Liver (tissue), 9 donors: ENCODE data around the gene EPX. TPM values are rescaled to one million over a fixed set of nuclear protein-coding genes. Genes with fewer than 3 reads are reported as not detected.

Experiments
- DNase-seq: peaks from one replicate; pipeline ENCODE4 v3.0.0-alpha.2; 2017; ENCODE audit warnings: low spot score
- H3K27ac ChIP-seq, 2 donors: one replicate each; pipeline ENCODE4 v1.7.0; 2013; ENCODE audit warnings: inconsistent platforms in 2 of 2, low read length in 2 of 2, control low read depth in 1 of 2, low read depth in 1 of 2, mild to moderate bottlenecking in 1 of 2
- H3K27me3 ChIP-seq, 4 donors: one replicate each; pipeline versions ENCODE4 v1.6.1 to v1.7.0; 2013; ENCODE audit warnings: low read length in 3 of 4, inconsistent platforms in 1 of 4, mild to moderate bottlenecking in 1 of 4, moderate library complexity in 1 of 4; ENCODE audit not compliant: control insufficient read depth in 4 of 4, insufficient read depth in 4 of 4
- H3K36me3 ChIP-seq, 4 donors: one replicate each; pipeline versions ENCODE4 v1.6.1 to v1.7.0; 2013; ENCODE audit warnings: low read length in 3 of 4, mild to moderate bottlenecking in 3 of 4, low read depth in 1 of 4, moderate library complexity in 1 of 4; ENCODE audit not compliant: control insufficient read depth in 4 of 4, insufficient read depth in 3 of 4
- H3K4me1 ChIP-seq, 4 donors: one replicate each; pipeline versions ENCODE4 v1.6.1 to v1.7.0; 2013; ENCODE audit warnings: low read length in 3 of 4, mild to moderate bottlenecking in 3 of 4, moderate library complexity in 1 of 4; ENCODE audit not compliant: control insufficient read depth in 4 of 4, insufficient read depth in 4 of 4
- H3K4me3 ChIP-seq, 3 donors: one replicate each; pipeline versions ENCODE4 v1.6.1 to v1.7.0; 2013; ENCODE audit warnings: low read length in 3 of 3, control low read depth in 1 of 3, low read depth in 1 of 3, mild to moderate bottlenecking in 1 of 3
- H3K9ac ChIP-seq, 2 donors: one replicate each; pipeline ENCODE4 v1.7.0; 2013; ENCODE audit warnings: low read length in 2 of 2, mild to moderate bottlenecking in 2 of 2, moderate library complexity in 2 of 2, control low read depth in 1 of 2, low read depth in 1 of 2
- H3K9me3 ChIP-seq, 4 donors: one replicate each; pipeline versions ENCODE4 v1.6.1 to v1.7.0; 2013; ENCODE audit warnings: low read length in 3 of 4; ENCODE audit not compliant: control insufficient read depth in 4 of 4
- EGR1 ChIP-seq, 2 donors: IDR thresholded peaks; 2 replicates each; pipeline ENCODE4 v1.6.1; 2016 to 2018; ENCODE audit warnings: antibody characterized with exemption in 2 of 2, low read depth in 2 of 2
- FOXA2 ChIP-seq: IDR thresholded peaks from 2 replicates; pipeline ENCODE4 v1.6.1; 2016; ENCODE audit warnings: antibody characterized with exemption
- GABPA ChIP-seq, 2 donors: IDR thresholded peaks in 1 of 2; conservative IDR thresholded peaks in 1 of 2; 2 replicates each; pipeline ENCODE4 v1.6.1; 2016; ENCODE audit warnings: antibody characterized with exemption in 2 of 2, mild to moderate bottlenecking in 1 of 2, moderate library complexity in 1 of 2
- HNF4A ChIP-seq, 2 donors: conservative IDR thresholded peaks; 2 replicates each; pipeline ENCODE4 v1.6.1; 2016; ENCODE audit warnings: antibody characterized with exemption in 2 of 2, mild to moderate bottlenecking in 2 of 2
- HNF4G ChIP-seq: IDR thresholded peaks from 2 replicates; pipeline ENCODE4 v1.6.1; 2016; ENCODE audit warnings: antibody characterized with exemption
- JUND ChIP-seq, 2 donors: IDR thresholded peaks; 2 replicates each; pipeline ENCODE4 v1.6.1; 2016; ENCODE audit warnings: antibody characterized with exemption in 2 of 2
- RAD21 ChIP-seq, 2 donors: IDR thresholded peaks; 2 replicates each; pipeline ENCODE4 v1.6.1; 2016; ENCODE audit warnings: antibody characterized with exemption in 2 of 2, mild to moderate bottlenecking in 2 of 2
- SP1 ChIP-seq: IDR thresholded peaks from 2 replicates; pipeline ENCODE4 v1.6.1; 2018; ENCODE audit warnings: antibody characterized with exemption, mild to moderate bottlenecking
- TAF1 ChIP-seq: conservative IDR thresholded peaks from 2 replicates; pipeline ENCODE4 v1.6.1; 2016; ENCODE audit warnings: antibody characterized with exemption, mild to moderate bottlenecking
- YY1 ChIP-seq: IDR thresholded peaks from 2 replicates; pipeline ENCODE4 v1.6.1; 2016; ENCODE audit warnings: antibody characterized with exemption, mild to moderate bottlenecking
- WGBS: extraction: QIAGEN DNeasy Blood & Tissue Kit; methylation state at CpG from one replicate; pipeline ENCODE4 v1.1.7; 2013; 5-methylcytosine and 5-hydroxymethylcytosine counted together
- polyA plus RNA-seq, 2 donors: library from polyadenylated mRNA; stranded (reverse) in 1 of 2; unstranded in 1 of 2; fragments of 200-250 nt in 1 of 2; fragments of >200 nt in 1 of 2; fragmentation: Nextera tagmentation in 1 of 2; extraction: Ambion mirVana in 1 of 2; gene quantifications; one replicate each; pipeline versions ENCODE4 v1.2.1 to v1.2.3, GENCODE V29; 2013 to 2015
- total RNA-seq, 2 donors: library from RNA; depleted of rRNA; stranded (reverse); fragments of >200 nt; gene quantifications; one replicate each; pipeline ENCODE4 v1.2.3, GENCODE V29; 2014
- TF ChIP-seq, protein P1 (sequence below): IDR thresholded peaks from 2 replicates; pipeline ENCODE4 v1.6.1; 2016; ENCODE audit warnings: antibody characterized with exemption
- TF ChIP-seq, protein P2 (sequence below): IDR thresholded peaks from 2 replicates; pipeline ENCODE4 v1.6.1; 2016; ENCODE audit warnings: antibody characterized with exemption
- TF ChIP-seq, protein P3 (sequence below): IDR thresholded peaks from 2 replicates; pipeline ENCODE4 v1.6.1; 2016; ENCODE audit warnings: antibody characterized with exemption
- TF ChIP-seq, protein P4 (sequence below): IDR thresholded peaks from 2 replicates; pipeline ENCODE4 v1.6.1; 2016; ENCODE audit warnings: antibody characterized with exemption, mild to moderate bottlenecking
- donor health status: healthy.
- donor health status: healthy.
- donor health status: healthy.
- donor health status: healthy.
- donor health status: healthy.

Gene EPX
- total and polyA plus RNA-seq, 4 donors: 0.09 to 10.0 TPM; not detected in 2

DNA sequence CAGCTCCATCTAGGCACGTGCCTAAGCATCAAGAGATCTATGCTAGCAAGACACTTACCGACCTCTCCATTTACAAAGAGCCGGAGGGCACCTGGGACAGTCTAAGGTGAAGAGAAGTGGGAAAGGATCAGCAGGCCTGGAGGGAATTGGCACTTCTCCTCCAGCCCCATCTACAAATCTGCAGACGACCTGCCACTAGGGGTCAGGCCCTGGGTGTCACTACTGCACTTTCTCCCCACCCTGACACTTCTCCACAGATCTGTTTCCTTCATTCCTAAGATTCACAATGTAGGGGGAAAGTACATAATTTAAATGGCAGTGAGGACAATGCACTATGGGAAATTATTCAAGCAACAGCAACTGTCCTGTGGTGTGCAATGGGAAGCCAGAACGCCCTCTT lies 18.4 kb downstream of the EPX start:
- H3K9ac ChIP-seq: no peak overlapping the region
- no peaks in the 10 kb centered on the region for H3K9me3 ChIP-seq
- H3K4me3 ChIP-seq: no peak overlapping the region
- TF ChIP-seq HNF4A (conservative IDR thresholded peaks at IDR 0.05) (no peak), HNF4G (no peak), YY1 (no peak), SP1 (no peak), GABPA (IDR thresholded peaks at IDR 0.05 in 1 of 2, conservative IDR thresholded peaks at IDR 0.05 in 1 of 2) (no peak), FOXA2 (no peak), RAD21 (IDR thresholded peaks at IDR 0.05) (no peak), TAF1 (no peak), JUND (IDR thresholded peaks at IDR 0.05) (no peak), EGR1 (IDR thresholded peaks at IDR 0.05; ENCODE audit: low read depth in 2 of 2) (no peak)
- TF ChIP-seq, protein P1, sequence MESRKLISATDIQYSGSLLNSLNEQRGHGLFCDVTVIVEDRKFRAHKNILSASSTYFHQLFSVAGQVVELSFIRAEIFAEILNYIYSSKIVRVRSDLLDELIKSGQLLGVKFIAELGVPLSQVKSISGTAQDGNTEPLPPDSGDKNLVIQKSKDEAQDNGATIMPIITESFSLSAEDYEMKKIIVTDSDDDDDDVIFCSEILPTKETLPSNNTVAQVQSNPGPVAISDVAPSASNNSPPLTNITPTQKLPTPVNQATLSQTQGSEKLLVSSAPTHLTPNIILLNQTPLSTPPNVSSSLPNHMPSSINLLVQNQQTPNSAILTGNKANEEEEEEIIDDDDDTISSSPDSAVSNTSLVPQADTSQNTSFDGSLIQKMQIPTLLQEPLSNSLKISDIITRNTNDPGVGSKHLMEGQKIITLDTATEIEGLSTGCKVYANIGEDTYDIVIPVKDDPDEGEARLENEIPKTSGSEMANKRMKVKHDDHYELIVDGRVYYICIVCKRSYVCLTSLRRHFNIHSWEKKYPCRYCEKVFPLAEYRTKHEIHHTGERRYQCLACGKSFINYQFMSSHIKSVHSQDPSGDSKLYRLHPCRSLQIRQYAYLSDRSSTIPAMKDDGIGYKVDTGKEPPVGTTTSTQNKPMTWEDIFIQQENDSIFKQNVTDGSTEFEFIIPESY: no peak
- TF ChIP-seq, protein P2, sequence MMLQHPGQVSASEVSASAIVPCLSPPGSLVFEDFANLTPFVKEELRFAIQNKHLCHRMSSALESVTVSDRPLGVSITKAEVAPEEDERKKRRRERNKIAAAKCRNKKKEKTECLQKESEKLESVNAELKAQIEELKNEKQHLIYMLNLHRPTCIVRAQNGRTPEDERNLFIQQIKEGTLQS: no peak
- TF ChIP-seq, protein P3, sequence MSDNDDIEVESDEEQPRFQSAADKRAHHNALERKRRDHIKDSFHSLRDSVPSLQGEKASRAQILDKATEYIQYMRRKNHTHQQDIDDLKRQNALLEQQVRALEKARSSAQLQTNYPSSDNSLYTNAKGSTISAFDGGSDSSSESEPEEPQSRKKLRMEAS: no peak
- TF ChIP-seq, protein P4, sequence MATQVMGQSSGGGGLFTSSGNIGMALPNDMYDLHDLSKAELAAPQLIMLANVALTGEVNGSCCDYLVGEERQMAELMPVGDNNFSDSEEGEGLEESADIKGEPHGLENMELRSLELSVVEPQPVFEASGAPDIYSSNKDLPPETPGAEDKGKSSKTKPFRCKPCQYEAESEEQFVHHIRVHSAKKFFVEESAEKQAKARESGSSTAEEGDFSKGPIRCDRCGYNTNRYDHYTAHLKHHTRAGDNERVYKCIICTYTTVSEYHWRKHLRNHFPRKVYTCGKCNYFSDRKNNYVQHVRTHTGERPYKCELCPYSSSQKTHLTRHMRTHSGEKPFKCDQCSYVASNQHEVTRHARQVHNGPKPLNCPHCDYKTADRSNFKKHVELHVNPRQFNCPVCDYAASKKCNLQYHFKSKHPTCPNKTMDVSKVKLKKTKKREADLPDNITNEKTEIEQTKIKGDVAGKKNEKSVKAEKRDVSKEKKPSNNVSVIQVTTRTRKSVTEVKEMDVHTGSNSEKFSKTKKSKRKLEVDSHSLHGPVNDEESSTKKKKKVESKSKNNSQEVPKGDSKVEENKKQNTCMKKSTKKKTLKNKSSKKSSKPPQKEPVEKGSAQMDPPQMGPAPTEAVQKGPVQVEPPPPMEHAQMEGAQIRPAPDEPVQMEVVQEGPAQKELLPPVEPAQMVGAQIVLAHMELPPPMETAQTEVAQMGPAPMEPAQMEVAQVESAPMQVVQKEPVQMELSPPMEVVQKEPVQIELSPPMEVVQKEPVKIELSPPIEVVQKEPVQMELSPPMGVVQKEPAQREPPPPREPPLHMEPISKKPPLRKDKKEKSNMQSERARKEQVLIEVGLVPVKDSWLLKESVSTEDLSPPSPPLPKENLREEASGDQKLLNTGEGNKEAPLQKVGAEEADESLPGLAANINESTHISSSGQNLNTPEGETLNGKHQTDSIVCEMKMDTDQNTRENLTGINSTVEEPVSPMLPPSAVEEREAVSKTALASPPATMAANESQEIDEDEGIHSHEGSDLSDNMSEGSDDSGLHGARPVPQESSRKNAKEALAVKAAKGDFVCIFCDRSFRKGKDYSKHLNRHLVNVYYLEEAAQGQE: no peak
- H3K27me3 ChIP-seq: no peaks in the 10 kb centered on the region
- no peaks in the 10 kb centered on the region for H3K4me1 ChIP-seq
- peaks cover 4 to 68% (median 40%) of the 10 kb centered on the region in 4 donors for H3K36me3 ChIP-seq
- no peak overlapping the region for H3K27ac ChIP-seq
- 90% methylated on average over 5 of the region's 5 CpGs for WGBS
- no peak for DNase-seq

DNA sequence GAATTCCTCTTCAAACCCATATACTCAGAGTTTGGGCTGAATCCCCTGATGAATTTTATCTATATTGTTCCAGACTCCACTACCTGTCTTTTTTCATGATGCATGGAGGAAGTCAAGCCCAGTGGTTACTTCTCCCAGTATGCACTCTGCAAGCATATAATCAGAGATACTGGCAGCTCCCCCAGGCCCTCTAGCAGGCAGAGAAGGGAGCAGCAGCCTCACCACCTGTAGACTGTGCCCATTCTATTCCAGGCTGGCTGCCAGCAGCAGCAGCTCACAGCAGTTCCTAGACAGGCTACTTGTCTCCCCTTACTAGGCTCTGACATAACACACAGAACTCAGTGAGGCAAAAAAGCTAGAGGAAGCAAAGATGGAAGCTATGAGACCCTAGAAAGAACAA lies 23.2 kb downstream of the EPX start:
- H3K9me3 ChIP-seq: no peaks in the 10 kb centered on the region
- H3K27ac ChIP-seq: no peak overlapping the region
- no peak overlapping the region for H3K9ac ChIP-seq
- peaks cover 2 to 31% (median 25%) of the 10 kb centered on the region in 4 donors for H3K36me3 ChIP-seq
- H3K4me1 ChIP-seq: peaks cover 0 to 13% (median 2%) of the 10 kb centered on the region in 4 donors
- TF ChIP-seq JUND (IDR thresholded peaks at IDR 0.05): no peak
- no peak for TF ChIP-seq HNF4G
- no peak for DNase-seq
- H3K27me3 ChIP-seq: no peaks in the 10 kb centered on the region
- H3K4me3 ChIP-seq: no peak overlapping the region
